ENCODE measurements around the gene ANKFY1.
"Not testable (repeated sequence)": the region's sequence is repeated elsewhere in the genome, so short reads cannot be mapped to it uniquely, and the experiment has no call there.

Gene ANKFY1

DNA sequence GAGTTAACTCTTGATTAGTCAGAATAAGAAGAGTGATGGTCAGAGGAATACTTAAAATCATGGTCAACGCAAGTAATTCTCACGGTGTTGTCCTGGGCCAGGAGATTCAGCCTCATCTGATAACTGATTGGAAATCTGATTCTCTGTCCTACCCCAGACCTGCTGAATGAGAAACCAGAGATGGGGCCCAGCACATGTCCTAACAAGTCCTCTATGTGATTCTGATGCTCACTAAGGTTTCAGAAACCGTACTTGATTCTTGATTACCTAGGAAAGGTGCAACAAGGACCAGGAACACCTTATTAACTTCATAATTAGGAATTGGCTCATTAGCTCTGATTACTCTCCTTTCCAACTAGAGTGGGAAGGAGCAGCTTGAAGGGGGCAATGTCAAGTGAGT lies 44.5 kb downstream of the ANKFY1 start:
- DNase-seq (ENCODE audit: low spot score) = no peak

GRCh38 chr17:4215882-4216570 lies 47.8 kb downstream of the ANKFY1 start:
- no peak for DNase-seq (ENCODE audit: low spot score)

GRCh38 chr17:4214157-4214556 lies 49.6 kb downstream of the ANKFY1 start:
- no peak for DNase-seq (ENCODE audit: low spot score)

DNA sequence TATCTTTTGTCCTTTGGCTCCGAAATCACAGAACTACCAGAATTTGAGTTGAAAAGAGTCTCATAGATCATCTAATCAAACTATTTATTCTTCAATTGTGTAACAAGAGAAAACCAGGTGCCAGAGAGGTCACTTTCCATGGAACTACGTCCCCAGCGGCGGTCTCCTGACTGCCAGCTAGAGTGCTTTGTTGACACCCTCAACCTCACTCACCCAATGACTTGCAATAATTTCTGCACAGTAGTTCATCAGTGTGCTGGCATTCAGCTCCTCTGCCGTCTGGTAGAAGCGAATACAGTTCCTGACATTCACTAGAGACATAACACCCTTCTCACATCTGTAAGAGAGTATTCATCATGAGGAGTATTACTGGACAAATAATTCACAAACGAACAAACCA lies 54.2 kb downstream of the ANKFY1 start:
- no peak for DNase-seq (ENCODE audit: low spot score)

DNA sequence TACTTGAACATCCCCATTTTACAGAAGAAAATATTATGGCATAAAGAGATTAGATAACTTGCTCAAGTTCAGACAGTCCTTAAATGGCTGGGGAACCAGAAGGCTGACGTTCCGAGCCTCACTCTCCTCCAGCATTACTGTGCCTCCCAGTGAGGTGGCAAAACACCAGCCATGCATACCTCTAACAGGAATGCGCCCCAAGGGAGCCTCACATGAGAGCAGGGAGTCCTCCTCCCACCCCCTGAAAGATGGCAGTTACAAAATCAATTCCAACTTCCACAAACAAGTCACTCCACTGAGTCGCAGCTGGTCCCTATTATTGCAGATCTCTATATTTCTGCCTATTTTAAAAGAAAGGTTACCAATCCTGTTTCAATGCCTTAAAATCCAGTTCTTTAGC lies 55.5 kb downstream of the ANKFY1 start:
- DNase-seq (ENCODE audit: low spot score) = no peak

GRCh38 chr17:4206962-4207361 lies 56.8 kb downstream of the ANKFY1 start:
- DNase-seq (ENCODE audit: low spot score) = no peak

DNA sequence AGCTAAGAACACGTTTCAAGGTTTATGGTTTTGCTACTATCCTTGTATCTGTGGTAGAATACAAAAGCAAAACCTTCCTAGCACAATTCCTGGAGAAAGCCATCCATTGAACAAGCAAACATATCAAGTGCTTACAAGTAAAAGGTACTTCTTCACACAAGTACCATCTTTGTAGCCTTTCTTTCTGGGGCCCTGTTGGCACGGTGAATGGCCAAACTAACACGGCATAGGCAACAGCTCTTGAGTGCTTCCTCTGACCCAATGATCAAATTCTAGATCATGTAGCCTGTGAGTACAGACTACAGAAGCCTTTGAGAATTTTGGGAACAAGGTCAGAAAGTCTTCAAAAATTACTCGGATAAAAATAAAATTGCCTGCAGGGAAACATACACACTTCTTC lies 57.9 kb downstream of the ANKFY1 start:
- no peak for DNase-seq (ENCODE audit: low spot score)

- DNase-seq (ENCODE audit: low spot score) = no peak
These were observed 59.0 kb downstream of the ANKFY1 start for GRCh38 chr17:4204710-4205173.

DNA sequence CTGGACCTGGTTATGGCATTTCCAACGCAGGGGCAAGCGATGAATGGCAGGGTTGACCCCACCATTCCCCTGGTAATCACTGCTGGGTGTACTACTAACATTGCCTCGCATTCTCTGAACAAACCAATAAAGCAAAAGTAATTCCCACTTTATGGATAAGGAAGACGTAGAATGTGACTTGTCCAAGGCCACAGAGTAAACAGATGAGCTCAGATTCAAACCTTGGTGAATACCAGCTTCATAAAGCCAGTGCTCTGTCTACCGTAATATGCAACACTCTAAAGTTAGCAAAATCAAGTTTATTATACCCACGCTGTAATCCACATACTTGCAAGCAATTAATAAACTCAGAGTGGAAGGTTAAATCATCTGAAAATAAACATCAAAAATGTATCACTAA lies 59.6 kb downstream of the ANKFY1 start:
- DNase-seq (ENCODE audit: low spot score) = no peak

GRCh38 chr17:4201226-4201625 lies 62.6 kb downstream of the ANKFY1 start:
- DNase-seq (ENCODE audit: low spot score) = no peak

GRCh38 chr17:4199818-4200402 lies 63.9 kb downstream of the ANKFY1 start:
- peak; percentile 26 for DNase-seq (ENCODE audit: low spot score)

DNA sequence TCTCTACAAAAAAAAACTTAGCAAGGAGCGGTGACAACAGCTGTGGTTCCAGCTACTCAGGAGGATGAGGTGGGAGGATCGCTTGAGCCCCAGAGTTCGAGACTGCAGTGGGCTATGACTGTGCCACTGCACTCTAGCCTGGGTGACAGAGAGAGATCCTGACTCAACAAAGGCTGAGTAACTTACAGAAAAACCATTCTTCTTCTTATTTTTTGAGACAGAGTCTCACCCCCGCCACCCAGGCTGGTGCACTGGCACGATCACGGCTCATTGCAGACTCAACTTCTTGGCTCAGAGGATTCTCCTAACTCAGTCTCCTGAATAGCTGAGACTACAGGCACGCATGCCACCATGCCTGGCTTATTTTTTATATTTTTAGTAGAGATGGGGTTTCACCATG lies 64.8 kb downstream of the ANKFY1 start:
- no peak for DNase-seq (ENCODE audit: low spot score)

DNA sequence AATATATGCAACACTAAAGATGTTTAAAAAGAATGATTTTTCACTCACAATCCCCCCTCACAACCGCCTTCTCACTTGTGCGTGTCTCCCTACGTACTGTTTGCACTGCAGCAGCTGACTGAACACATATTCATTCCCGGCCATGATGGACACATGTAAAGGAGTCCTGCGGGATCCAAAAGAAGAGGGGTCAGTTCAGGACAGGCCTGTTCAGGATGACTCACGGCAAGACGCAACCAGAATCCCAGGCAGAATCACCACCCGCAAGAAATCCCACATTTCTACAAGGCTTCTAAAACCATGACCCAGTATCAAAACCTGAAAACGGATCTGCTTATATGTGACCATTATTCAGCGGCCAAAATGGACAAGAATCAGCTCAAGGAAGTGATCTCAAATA lies 68.5 kb downstream of the ANKFY1 start:
- DNase-seq (ENCODE audit: low spot score) = no peak

GRCh38 chr17:4194796-4195195 lies 69.0 kb downstream of the ANKFY1 start:
- DNase-seq (ENCODE audit: low spot score) = no peak

GRCh38 chr17:4190791-4191190 lies 73.0 kb downstream of the ANKFY1 start:
- not testable (repeated sequence) for DNase-seq (ENCODE audit: low spot score)

- peak; percentile 21 for DNase-seq (ENCODE audit: low spot score)
These were observed 74.5 kb downstream of the ANKFY1 start for GRCh38 chr17:4189280-4189679.

DNA sequence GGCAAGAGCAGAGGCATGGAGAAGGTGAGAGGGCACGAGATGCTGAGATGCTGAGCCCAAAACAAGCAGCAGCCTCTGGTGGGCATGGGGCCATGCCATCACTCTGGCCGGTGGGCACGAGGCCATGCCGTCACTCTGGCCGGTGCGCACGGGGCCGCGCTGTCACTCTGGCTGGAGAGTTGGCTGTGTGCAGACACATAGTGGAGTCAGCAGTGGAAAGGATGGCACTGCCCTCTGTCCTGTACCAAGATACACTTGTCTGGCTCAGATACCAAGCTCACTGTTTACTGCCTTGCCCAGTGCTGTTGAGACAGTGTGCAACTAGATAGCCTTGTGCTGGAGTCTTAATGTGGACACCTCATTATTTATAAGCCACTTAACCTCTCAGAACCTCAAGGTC lies 75.7 kb downstream of the ANKFY1 start:
- DNase-seq (ENCODE audit: low spot score) = no peak

DNA sequence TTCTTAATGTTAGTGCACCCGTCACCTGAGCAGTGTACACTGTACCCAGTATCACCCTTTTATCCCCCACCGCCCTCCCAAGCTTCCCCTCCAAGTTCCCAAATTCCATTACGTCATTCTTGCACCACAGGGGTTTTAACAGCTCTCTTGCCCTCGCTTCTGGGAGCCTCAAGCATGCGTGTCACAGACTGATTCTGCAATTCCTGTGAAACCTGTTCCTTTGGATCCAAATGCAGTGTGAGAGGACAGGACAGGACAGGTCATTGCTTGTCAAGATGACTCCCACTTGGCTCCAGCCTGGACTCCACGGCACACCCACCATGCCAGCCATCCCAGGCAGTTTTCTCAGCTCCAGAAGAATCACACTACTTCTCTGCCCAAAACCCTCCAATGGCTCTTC lies 76.7 kb downstream of the ANKFY1 start:
- DNase-seq (ENCODE audit: low spot score) = no peak

GRCh38 chr17:4186357-4186881 lies 77.4 kb downstream of the ANKFY1 start:
- DNase-seq (ENCODE audit: low spot score) = no peak

- DNase-seq (ENCODE audit: low spot score) = no peak
These were observed 78.1 kb downstream of the ANKFY1 start for GRCh38 chr17:4185656-4186055.

DNA sequence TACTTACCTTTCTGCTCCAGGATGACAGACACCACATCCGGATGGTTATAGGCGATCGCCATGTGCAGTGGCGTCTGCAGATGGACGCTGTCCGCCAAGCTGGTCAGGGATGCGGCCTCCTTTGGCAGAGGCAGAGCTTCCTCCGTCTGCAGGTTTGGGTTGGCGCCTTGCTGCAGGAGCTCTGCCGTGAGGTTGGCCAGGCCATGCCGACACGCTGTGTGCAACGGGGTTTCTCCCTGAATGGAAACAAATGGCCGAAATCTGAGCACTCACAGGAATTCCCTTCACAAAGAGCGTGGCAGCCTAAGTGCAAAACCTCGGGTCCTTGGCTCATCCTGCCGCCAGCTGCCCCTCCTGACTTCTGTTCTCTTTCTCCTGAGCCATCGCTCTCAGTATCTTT lies 79.0 kb downstream of the ANKFY1 start:
- DNase-seq (ENCODE audit: low spot score) = no peak

DNA sequence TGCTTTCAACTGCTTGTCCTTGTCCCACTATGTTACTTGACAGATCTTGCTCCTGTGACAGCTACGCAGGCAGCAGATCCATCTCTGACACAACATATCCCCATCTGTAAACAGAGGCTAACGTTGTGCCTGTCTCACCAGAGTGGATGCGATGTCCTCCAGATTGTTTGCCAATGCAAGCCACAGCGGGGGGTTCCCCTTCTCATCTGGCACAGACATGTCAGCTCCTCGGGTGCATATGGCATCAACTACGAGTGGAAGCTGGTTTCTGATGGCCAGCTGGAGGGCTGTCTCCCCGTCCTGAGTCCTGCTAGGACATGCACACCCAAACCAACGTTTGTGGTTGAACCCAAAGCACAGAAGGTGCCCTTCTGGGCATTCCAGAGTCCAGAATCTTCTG lies 81.7 kb downstream of the ANKFY1 start:
- DNase-seq (ENCODE audit: low spot score) = no peak

DNA sequence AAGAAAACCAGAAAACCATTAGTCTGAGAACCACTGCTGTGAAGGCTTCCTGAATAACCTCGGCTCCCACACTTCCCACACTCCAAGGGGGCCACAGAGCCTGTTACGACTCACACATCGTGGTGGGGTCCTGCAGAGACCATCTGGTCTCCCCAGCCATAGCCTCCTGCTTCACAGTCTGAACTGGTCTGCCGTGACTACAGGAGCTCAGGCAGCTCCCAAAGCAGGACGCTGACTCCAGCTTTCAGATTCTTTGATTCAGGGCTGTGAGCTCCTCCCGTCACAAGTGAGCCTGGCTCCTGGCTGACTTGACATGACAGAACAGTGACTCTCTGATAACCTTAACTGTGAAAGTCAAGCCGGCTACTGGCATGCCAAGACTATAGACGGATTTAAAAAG lies 83.0 kb downstream of the ANKFY1 start:
- no peak for DNase-seq (ENCODE audit: low spot score)

DNA sequence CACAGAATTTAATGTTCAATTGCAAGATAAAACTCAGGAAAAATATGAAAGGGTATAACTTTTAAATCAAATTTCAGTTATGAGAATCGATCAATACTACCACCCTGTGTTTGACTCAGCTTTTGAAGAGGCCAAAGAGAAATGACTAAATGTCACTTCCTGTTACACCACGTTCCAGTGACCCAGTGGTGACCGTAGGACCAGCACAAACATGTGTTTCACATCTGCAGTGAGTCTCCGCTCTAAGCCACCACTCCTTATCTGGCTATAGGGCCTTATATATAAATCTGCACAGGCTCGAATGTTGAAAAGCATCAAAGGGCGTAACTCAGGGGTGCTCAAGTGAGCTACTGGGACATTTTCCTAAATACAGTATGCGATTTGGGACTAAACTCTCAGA lies 84.7 kb downstream of the ANKFY1 start:
- peak; percentile 30 for DNase-seq (ENCODE audit: low spot score)
